Measurements from ENCODE around the gene PRRC2B.

- TF ChIP-seq EP300 (IDR thresholded peaks at IDR 0.05; ENCODE audit: low read depth in 2 of 2, low read length in 2 of 2) (no peak), EP300 (CRISPR knock-in tag; IDR thresholded peaks at IDR 0.05; ENCODE audit: borderline replicate concordance) (no peak), ZNF512 (CRISPR knock-in tag; IDR thresholded peaks at IDR 0.05) (no peak), DPF2 (CRISPR knock-in tag; IDR thresholded peaks at IDR 0.05; ENCODE audit: borderline replicate concordance, low read depth) (no peak), MYC (CRISPR knock-in tag; IDR thresholded peaks at IDR 0.05; ENCODE audit: borderline replicate concordance) (no peak), NFYB (CRISPR knock-in tag; IDR thresholded peaks at IDR 0.05) (no peak), FOSL2 (CRISPR knock-in tag; IDR thresholded peaks at IDR 0.05) (no peak), PHB2 (IDR thresholded peaks at IDR 0.05; ENCODE audit: partially characterized antibody) (no peak), POLR2A (IDR thresholded peaks at IDR 0.05; ENCODE audit: insufficient read depth in 1 of 2, low read depth in 2 of 2, low read length in 2 of 2) (no peak), NKX3-1 (CRISPR knock-in tag; IDR thresholded peaks at IDR 0.05) (no peak), YY1 (IDR thresholded peaks at IDR 0.05; ENCODE audit: insufficient read depth, insufficient replicate concordance, low read depth, low read length) (no peak), EED (CRISPR knock-in tag; IDR thresholded peaks at IDR 0.05) (no peak)
- TF ChIP-seq, protein P1, sequence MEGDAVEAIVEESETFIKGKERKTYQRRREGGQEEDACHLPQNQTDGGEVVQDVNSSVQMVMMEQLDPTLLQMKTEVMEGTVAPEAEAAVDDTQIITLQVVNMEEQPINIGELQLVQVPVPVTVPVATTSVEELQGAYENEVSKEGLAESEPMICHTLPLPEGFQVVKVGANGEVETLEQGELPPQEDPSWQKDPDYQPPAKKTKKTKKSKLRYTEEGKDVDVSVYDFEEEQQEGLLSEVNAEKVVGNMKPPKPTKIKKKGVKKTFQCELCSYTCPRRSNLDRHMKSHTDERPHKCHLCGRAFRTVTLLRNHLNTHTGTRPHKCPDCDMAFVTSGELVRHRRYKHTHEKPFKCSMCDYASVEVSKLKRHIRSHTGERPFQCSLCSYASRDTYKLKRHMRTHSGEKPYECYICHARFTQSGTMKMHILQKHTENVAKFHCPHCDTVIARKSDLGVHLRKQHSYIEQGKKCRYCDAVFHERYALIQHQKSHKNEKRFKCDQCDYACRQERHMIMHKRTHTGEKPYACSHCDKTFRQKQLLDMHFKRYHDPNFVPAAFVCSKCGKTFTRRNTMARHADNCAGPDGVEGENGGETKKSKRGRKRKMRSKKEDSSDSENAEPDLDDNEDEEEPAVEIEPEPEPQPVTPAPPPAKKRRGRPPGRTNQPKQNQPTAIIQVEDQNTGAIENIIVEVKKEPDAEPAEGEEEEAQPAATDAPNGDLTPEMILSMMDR (CRISPR knock-in tag; IDR thresholded peaks at IDR 0.05) = no peak
These were observed 47.6 kb downstream of the PRRC2B start for GRCh38 chr9:131441441-131441840.
